ENCODE data around the gene HAND1.
A peak's percentile ranks its signal among the peaks of the same experiment; 100 is the strongest.

The HAND1 gene

DNA sequence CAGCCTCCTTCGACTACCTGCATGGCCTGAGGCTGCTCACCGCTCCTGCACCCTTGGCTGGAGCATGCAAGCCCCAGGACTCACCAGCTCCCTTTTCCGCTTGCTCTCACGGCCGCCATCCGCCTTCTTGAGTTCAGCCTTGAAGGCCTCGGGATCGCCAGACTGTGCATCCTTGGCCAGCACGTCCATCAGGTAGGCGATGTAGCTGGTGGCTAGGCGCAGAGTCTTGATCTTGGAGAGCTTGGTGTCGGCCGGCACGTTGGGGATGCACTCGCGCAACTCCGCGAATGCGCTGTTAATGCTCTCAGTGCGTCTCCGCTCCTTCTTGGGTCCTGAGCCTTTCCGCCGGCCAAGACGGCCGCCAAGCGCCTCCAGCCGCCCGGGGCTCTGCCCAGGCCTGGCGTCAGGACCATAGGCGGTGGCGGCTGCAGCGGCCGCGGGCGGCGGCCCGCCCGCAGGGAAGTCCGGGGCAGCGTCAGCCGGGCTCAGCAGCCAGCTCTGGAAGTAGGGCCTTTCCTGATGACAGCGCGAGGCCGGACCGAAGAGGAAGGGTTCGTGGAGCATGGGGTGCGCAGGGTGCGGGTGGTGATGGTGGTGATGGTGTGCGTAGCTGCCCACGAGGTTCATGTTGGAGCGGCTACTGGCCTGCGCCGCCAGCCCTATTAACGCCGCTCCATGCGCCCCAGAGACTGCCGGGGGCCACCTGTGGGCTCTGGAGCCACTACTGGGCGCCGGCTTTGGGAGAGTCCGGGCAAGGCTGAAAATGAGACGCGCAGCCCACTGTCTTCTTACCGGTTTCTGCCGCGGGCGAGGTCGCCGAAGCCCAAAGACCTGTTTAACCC lies 424 bp downstream of the HAND1 start:
- no peak for DNase-seq

- DNase-seq, result no peak
Observed at GRCh38 chr5:154476354-154477205, 1.4 kb downstream of the HAND1 start.

DNA sequence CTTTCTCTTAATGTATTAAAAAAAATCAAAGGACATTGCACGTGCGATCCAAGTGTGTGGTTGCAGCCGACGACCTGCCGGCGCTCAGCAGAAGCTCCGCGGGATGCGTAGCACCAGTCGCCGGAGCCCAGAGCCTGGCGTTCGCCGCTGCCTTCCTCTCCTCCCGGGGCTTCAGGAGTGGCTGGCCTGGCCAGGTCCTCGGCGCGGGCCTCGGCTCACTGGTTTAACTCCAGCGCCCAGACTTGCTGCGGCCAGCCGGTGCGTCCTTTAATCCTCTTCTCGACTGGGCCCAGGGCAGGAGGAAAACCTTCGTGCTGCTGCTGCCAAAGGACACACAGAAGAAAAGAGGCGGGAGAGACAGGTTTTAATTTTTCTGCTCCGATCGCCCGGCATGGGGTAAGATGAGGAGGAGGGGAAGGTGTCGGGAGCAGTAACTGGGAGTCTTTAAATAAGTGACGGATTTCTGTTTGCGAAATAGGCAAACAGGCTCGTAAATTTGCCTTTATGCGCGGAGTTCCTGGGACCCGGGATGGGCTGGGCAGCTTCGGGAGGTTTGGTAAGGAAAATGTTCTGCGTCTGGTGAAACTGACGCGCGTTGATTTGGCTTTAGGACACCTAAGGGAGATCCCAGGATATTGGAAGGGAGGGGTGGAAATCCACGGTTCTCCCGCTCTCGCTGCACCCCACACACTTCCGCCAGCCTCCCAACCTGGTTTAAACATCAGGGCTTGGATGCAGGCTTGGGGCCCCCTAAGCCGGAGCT lies 2.3 kb downstream of the HAND1 start:
- DNase-seq, result no peak

DNA sequence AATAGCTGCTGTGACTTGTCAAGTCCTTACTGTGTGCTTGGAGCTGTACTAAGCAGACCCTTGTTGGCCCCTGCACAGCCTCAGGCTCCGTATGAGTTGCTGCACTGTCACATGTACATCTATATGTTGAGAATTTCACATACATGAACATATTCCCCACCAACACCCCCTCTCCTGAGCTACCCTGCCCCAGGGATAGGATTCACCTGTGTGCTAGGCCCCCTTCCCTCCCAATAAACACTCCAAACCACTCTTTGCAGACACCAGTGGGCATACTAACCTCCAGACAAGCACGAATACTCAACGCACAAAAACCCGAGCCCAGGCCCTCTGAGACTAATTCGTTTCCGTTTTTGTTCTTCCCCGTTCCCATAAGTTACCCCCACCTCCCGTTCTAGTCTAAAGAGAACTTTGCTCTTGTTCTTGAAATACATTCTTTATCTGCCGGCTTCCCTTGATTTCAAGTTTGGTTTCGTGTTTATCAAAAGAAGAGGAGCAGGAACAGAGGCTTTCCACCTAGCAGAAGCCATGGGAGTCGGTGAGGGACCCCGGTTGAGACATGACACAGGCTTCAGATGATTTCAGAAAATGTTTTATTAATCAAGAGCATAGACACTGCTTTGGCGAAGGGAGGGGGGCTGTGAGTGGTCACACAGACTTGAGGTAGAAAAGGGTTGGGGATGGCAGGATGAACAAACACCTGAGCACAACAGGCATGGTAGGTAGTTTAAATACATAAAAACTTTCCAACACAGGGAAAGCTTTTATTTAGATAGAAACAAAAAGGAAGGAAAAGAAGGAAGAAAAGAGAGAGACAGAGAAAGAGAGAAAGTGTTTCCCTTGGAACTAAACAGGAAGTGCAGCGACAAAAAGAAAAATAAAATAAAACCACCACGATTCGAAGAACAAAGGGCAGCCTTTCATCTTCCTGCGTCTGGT lies 3.4 kb downstream of the HAND1 start:
- no peak for DNase-seq

DNA sequence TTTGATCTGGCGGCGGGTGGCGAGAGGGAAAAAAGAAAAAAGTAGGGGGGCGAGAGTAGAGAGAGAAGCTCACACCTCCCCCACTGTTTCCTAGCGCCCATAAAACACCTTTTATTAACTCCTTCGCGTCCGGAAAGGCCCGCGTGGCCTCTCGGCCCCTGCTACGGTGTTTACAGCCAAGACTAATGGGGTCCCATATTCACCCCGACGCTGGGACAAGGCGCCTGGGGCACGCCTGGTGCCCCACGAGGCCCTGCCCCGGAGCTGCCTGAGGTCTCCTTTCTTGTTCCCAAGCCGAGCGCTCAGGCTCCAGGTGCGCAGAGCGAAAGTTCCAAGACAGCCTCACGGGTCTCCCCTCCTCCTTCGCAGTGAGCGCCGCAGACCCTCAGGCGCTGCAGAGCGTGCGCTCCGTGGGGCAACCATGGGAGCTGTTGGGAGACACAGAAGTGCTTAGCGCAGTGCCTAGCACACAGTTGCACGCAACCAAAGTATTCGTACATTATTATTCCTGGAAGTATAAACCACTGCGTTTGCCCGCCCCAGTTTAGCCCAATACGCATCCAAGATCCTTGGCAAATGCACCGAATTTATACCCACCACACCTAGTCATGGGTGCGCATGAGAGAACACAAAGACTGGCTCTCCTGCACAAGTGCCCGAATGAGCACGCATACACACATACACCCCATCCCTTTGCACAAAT lies 4.3 kb downstream of the HAND1 start:
- DNase-seq, result no peak

- DNase-seq, result no peak
Observed at GRCh38 chr5:154472871-154473580, 5.0 kb downstream of the HAND1 start.

GRCh38 chr5:154470947-154471870 lies 6.8 kb downstream of the HAND1 start:
- no peak for DNase-seq

DNA sequence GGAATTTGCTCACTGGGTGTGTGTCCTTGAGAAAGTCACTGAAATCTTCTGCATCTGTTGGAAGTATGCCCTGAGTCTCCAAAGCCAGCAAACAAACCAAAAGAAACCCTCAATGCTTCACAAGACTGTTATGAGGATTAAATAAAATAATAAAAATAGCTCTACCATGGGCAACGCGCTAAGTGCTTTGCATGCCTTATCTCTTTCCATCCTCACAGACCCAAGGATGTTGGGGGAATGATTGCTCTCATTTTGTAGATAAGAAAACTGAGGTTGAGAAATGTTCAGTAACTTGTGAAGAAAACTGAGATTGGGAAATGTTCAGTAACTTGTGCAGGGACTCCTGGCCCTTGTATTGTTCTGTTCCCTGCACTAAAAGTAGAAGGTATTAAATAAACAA lies 7.9 kb downstream of the HAND1 start:
- DNase-seq, result no peak

GRCh38 chr5:154467655-154468354 lies 10.2 kb downstream of the HAND1 start:
- peak; percentile 87 for DNase-seq

GRCh38 chr5:154466671-154467070 lies 11.4 kb downstream of the HAND1 start:
- DNase-seq, result no peak

DNA sequence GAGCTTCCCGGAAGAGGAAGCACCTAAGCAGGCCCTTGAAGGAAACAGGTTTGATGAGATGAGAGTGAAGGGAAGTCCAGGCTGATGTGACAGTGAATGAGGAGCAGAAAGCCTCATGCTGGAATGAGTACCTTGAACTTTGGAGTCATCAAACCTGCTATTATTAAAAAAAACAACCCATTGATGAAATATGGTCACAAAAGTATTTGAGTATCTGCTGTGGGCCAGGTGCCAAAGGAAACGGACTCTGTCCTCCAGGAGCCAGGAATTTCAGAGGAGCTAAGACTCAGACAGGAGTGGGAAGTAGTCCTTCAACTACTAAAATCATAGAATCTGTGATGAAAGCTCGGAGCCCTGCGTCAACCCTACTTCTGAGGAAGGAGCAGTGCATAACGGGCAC lies 11.9 kb downstream of the HAND1 start:
- DNase-seq, result no peak

DNA sequence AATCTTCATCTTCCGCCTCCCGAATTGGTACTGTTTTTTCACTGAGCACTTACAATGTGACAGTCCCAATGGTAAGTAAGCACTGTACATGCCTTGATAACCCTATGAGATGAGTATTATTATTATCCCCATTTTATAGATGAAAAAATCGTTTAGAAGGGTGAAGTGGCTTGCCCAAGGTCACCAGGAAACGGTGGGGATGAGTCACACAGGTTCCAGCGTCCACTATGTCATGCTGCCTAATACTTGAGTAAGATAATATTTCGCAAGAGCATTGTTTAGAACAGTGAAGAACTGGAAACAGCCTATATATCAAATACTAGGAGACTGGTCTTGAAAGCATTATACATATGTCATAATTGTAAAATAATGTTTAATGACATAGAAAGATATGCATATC lies 12.9 kb downstream of the HAND1 start:
- no peak for DNase-seq

DNA sequence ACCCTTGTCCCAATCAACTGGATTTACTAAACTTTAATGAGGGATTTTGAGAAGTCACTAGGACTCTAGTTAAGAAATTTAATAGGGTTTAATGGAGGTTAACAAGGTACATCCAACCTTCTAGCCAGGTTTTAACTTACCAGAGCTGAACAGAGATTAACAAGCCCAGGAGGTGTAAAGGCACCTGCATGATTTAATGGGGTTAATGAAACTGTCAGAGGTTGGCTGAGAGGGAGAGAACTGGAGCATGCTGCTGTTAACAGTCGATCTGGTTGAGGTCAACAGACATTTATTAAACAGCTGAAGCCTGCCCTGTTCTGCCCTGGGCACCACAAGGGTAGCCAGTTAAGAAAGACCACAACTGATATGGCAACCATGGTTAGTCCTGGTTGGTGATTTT lies 13.6 kb downstream of the HAND1 start:
- no peak for DNase-seq

- no peak for DNase-seq
Observed at GRCh38 chr5:154461531-154461930, 16.5 kb downstream of the HAND1 start.

DNA sequence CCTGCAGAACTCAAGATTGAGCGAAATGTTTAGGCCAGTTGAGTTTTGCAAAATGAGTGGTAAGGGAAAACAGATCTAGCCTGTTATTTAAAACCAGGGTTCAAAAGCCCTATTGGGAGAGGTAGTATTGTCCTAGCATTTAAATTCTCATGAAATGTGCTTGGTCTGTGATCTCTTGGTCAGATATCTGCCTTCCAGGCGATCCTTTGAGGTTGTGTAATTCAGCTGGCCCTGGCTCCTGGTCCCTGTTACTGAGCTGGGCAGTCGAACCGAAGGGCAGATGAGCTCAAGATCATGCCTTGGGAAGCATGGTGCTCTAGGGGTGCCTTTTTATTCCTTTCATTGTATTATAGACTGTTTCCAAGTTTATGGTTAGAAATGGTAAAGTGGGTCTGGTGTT lies 17.9 kb downstream of the HAND1 start:
- DNase-seq, result no peak

- DNase-seq, result no peak
Observed at GRCh38 chr5:154459015-154459414, 19.0 kb downstream of the HAND1 start.

DNA sequence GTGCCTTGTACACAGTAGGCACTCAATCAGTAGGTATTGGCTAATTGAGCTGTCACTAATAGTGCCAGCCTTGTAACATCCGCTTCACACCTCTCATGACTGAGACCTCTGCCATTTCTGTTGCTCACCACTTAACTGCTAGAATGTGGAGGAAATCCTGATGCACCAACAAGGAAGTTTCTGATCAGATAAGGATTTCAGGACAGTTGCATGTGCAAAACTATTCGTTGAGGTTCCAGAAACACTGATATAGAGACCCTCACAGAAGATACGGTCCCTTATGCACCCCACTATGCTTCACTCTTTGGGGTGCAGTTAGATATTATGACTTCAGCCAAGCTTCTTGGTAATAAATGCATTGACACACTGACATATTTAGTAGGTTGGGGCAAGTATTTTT lies 21.5 kb downstream of the HAND1 start:
- DNase-seq, result no peak

DNA sequence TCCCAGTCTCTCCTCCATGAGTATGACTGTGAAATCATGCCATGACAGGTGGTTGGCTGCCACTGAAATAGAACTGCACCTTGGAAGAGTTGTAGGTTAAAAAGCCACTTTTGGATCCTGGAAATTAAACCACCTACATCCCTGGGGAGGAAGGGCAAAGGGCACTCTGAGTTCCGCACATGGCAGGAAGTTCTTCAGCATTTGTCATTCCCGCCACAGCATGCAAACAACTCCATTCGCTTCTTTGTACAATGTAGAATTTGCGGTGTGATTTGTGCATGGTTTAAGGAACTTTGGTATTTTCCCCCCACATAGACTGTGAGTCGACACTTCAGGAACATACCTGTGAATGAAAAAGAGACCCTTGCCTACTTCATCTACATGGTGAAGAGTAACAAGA lies 22.4 kb downstream of the HAND1 start:
- DNase-seq, result no peak

GRCh38 chr5:154451957-154452356 lies 26.1 kb downstream of the HAND1 start:
- DNase-seq, result no peak
